Measurements from ENCODE around the gene FGF14.

FGF14 gene

GRCh38 chr13:101749584-101749983 is 652.3 kb downstream of the FGF14 start:
- no peak overlapping the region for H3K4me3 ChIP-seq (ENCODE audit: low read depth, low read length)

DNA sequence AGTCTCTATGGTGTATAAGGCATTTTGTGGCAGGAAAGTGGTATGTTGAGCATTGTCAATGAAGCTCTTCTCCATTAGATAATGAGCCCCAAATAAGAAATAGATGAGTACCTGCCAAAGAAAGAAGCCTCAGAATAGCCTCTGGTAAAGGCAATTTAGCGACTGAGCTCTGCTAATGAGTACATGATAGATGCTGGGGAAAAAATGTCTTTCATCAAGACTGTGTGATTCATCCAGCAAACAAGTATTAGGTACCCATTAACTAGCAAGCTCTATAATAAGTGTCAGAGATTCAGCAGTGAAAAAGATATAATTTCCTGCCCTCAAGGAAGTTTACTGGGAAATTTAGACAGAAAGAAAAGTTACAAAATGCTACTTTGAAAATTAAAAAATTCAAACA is 654.8 kb downstream of the FGF14 start:
- H3K4me3 ChIP-seq (ENCODE audit: low read depth, low read length), result no peak overlapping the region

- no peak overlapping the region for H3K4me3 ChIP-seq (ENCODE audit: low read depth, low read length)
These were observed 655.3 kb downstream of the FGF14 start for GRCh38 chr13:101746513-101746912.

- H3K4me3 ChIP-seq (ENCODE audit: low read depth, low read length), result no peak overlapping the region
These were observed 662.3 kb downstream of the FGF14 start for GRCh38 chr13:101739382-101740178.

GRCh38 chr13:101738336-101738735 is 663.5 kb downstream of the FGF14 start:
- H3K4me3 ChIP-seq (ENCODE audit: low read depth, low read length), result no peak overlapping the region

GRCh38 chr13:101736566-101736965 is 665.3 kb downstream of the FGF14 start:
- no peak overlapping the region for H3K4me3 ChIP-seq (ENCODE audit: low read depth, low read length)

GRCh38 chr13:101730420-101731000 is 671.3 kb downstream of the FGF14 start:
- no peak overlapping the region for H3K4me3 ChIP-seq (ENCODE audit: low read depth, low read length)

GRCh38 chr13:101728615-101729014 is 673.2 kb downstream of the FGF14 start:
- no peak overlapping the region for H3K4me3 ChIP-seq (ENCODE audit: low read depth, low read length)

GRCh38 chr13:101728021-101728420 is 673.8 kb downstream of the FGF14 start:
- H3K4me3 ChIP-seq (ENCODE audit: low read depth, low read length), result no peak overlapping the region

- no peak overlapping the region for H3K4me3 ChIP-seq (ENCODE audit: low read depth, low read length)
These were observed 674.7 kb downstream of the FGF14 start for GRCh38 chr13:101727118-101727517.

GRCh38 chr13:101726681-101727080 is 675.2 kb downstream of the FGF14 start:
- H3K4me3 ChIP-seq (ENCODE audit: low read depth, low read length), result no peak overlapping the region

GRCh38 chr13:101718496-101718895 is 683.4 kb downstream of the FGF14 start:
- no peak overlapping the region for H3K4me3 ChIP-seq (ENCODE audit: low read depth, low read length)

GRCh38 chr13:101717353-101717752 is 684.5 kb downstream of the FGF14 start:
- H3K4me3 ChIP-seq (ENCODE audit: low read depth, low read length), result no peak overlapping the region

DNA sequence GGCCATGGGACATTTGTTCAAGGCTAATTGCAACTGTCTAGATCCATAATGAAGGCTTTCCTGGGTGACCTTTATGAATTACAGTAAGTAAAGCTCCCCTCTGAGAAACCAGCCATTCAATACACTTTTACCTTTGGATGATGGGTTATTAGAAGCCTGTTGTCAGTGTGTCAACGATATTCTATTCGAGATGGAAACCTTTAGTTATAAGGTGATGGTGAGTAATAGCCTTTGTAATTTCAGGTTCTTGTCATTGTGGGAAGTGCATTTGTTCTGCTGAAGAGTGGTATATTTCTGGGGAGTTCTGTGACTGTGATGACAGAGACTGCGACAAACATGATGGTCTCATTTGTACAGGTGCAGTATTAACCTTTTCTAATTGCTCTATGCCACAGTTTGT is 687.7 kb downstream of the FGF14 start:
- no peak overlapping the region for H3K4me3 ChIP-seq (ENCODE audit: low read depth, low read length)

DNA sequence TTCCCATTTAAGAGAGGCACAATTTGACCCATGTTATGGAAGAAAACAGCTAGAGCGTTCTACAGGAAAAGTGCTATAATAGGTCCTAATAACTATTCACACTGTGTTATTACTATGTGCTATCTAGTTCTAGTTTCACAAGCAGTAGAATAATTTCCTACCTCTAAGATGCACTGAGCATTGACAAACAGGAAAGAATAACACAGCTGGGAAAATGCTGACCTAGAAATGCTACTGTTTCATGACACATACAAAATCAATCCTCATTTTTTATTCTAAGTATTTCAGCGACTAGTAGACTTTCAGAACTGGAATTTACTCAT is 689.9 kb downstream of the FGF14 start:
- no peak overlapping the region for H3K4me3 ChIP-seq (ENCODE audit: low read depth, low read length)

DNA sequence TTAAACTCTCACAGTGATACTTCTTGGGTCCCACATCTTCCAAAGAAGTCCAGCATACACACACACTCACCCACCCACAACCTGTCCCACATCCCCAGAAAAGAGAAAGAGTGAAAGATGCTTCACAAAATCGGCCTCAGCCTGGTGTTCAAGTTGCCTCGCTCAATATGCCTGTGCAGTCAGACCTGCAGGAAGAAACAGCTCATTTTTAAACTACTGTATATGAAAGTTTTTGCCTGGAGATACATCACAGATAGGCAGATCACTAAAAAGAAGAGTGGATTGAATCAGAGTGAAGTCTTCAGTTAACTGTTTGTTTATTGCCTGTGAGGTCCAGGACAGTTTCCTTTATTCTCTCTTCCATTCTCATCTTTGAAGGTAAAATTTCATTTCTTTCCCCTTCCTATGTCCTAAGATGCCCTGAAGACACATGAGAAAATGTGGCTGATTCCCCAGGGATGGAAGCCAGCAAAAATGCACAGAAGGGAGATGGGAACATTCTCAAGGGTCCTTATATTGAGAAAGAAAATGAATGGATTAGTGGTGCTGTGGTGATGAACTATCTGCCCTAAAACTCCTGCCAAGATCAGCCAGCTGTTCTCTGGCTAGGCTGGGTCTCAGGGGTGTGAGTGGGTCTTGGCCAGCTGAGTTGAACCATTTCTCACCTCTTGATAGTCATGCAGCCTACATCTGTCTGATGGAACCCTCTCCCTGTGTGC is 690.4 kb downstream of the FGF14 start:
- no peak overlapping the region for H3K4me3 ChIP-seq (ENCODE audit: low read depth, low read length)

DNA sequence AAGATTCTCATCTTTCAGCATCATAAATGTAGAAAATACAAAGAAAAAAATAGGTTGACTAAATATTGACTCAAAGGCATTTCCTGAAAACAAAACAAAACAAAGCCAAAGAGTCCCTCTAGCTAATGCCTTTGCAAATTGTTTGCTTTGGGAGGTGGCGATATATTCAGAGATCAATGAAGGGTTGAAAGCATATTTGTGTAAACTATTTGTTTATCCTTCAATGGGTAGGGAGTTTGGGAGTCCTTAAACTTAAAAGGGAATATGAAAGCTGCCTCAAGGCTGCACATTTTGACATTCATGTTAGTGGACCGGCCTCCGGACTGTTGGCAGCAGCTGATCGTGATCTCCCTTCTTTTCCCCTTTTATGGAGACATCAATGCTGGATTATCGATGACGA is 691.9 kb downstream of the FGF14 start:
- no peak overlapping the region for H3K4me3 ChIP-seq (ENCODE audit: low read depth, low read length)

GRCh38 chr13:101708115-101708514 is 693.7 kb downstream of the FGF14 start:
- H3K4me3 ChIP-seq (ENCODE audit: low read depth, low read length), result no peak overlapping the region

- no peak overlapping the region for H3K4me3 ChIP-seq (ENCODE audit: low read depth, low read length)
These were observed 694.2 kb downstream of the FGF14 start for GRCh38 chr13:101707659-101708058.

GRCh38 chr13:101706651-101707050 is 695.2 kb downstream of the FGF14 start:
- no peak overlapping the region for H3K4me3 ChIP-seq (ENCODE audit: low read depth, low read length)

DNA sequence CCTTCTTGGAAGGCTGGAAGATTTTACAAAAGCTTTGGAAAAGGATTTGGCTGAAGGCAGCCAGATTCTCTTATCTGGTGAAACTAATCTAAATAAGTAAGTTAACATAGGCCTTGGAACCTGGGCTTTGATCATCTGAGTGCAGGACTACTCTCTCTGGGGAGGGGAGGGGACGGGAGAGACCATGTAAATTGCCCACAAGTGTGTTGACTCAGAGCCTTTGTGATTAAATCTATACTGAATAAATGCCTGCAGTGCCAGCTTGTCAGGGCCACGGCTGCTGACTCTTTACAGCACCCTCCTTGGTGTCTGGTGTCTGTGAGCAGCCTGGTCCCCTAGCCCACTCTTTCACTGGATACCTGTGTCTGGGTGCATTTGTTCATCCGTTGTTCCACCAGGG is 698.0 kb downstream of the FGF14 start:
- no peak overlapping the region for H3K4me3 ChIP-seq (ENCODE audit: low read depth, low read length)

- H3K4me3 ChIP-seq (ENCODE audit: low read depth, low read length), result no peak overlapping the region
These were observed 698.8 kb downstream of the FGF14 start for GRCh38 chr13:101703081-101703480.
